ENCODE measurements around the gene DLG2.

DLG2 gene

DNA sequence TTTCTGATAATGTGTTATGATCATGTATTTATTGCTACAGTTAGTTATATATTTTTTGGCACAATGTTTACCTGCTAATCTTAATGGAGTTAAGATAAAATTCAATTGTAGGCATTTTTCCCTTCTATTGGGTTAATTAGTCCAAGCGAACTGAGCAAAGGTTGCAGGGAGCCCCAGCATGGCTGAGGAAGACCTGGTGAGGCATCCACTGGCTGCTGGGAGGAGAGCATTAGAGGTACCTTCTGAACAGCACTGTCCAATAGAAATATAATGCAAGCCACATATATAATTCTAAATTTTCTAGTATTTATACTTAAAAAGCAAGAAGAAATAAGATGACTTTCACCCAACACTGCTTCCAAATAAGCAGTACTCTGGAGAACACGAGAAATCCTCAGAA lies 19.9 kb upstream of the DLG2 start:
- no peak for DNase-seq
- peaks cover 17% of the 10 kb centered on the region for H3K27me3 Mint-ChIP-seq (ENCODE audit: low read depth, poor library complexity)
- TF ChIP-seq, protein P1, sequence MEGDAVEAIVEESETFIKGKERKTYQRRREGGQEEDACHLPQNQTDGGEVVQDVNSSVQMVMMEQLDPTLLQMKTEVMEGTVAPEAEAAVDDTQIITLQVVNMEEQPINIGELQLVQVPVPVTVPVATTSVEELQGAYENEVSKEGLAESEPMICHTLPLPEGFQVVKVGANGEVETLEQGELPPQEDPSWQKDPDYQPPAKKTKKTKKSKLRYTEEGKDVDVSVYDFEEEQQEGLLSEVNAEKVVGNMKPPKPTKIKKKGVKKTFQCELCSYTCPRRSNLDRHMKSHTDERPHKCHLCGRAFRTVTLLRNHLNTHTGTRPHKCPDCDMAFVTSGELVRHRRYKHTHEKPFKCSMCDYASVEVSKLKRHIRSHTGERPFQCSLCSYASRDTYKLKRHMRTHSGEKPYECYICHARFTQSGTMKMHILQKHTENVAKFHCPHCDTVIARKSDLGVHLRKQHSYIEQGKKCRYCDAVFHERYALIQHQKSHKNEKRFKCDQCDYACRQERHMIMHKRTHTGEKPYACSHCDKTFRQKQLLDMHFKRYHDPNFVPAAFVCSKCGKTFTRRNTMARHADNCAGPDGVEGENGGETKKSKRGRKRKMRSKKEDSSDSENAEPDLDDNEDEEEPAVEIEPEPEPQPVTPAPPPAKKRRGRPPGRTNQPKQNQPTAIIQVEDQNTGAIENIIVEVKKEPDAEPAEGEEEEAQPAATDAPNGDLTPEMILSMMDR (IDR thresholded peaks at IDR 0.05): no peak
- peaks cover 10% of the 10 kb centered on the region for H3K36me3 Mint-ChIP-seq (ENCODE audit: low read depth)
- peak overlapping the region; percentile 91 for H3K4me3 Mint-ChIP-seq
- H3K4me1 Mint-ChIP-seq: peaks cover 26% of the 10 kb centered on the region
- H3K27ac Mint-ChIP-seq: no peak overlapping the region
- H3K9me3 Mint-ChIP-seq: no peaks in the 10 kb centered on the region

DNA sequence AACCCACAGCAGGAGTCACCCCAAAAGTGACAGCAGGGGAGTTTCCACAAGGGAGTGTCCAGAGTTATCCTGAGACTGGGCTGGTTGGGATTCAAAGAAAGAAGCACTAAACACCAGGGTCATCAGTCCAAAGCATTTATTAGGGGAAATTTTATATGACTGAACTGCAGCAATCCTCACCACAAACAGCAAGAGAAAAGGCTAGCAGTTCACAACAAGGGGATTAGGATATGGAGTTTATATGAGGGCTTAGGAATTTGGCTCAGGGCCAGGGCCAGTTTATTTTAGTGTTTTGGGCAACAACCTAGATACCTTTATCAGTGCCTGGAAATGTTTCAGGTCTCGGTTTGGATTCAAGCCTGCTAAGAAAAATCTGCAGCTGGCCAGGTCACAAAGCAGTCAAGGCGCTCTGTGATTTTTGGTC lies 16.1 kb upstream of the DLG2 start:
- TF ChIP-seq, protein P1 (IDR thresholded peaks at IDR 0.05): no peak
- Mint-ChIP-seq H3K9me3 (no peaks in the 10 kb centered on the region), H3K4me1 (peaks cover 9% of the 10 kb centered on the region), H3K27me3 (ENCODE audit: low read depth, poor library complexity) (peaks cover 17% of the 10 kb centered on the region), H3K27ac (no peak overlapping the region), H3K36me3 (ENCODE audit: low read depth) (peaks cover 6% of the 10 kb centered on the region), H3K4me3 (no peak overlapping the region)
- no peak for DNase-seq

DNA sequence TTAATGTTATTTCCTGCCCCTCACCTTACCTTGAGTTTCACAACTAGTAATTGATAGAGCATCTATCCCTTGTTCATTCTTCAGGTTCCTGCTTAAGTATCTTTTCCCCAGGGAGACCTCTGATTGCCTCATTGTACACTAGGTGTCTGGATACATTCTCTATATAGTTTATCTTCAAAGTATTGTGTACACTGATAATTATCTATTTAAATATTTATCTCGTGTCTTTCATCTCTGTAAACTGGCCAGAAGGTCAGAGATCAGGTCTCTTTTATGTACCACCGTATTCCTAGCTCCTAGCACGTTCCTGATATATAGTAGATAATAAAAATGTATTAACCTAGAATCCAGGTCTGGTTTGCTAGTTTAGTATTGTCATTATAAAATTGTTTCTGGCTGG lies 7.6 kb upstream of the DLG2 start:
- TF ChIP-seq, protein P1 (IDR thresholded peaks at IDR 0.05): no peak
- Mint-ChIP-seq H3K36me3 (ENCODE audit: low read depth) (peaks cover 37% of the 10 kb centered on the region), H3K4me3 (no peak overlapping the region), H3K27me3 (ENCODE audit: low read depth, poor library complexity) (no peaks in the 10 kb centered on the region), H3K27ac (no peak overlapping the region), H3K9me3 (no peaks in the 10 kb centered on the region), H3K4me1 (peaks cover 4% of the 10 kb centered on the region)
- no peak for DNase-seq

DNA sequence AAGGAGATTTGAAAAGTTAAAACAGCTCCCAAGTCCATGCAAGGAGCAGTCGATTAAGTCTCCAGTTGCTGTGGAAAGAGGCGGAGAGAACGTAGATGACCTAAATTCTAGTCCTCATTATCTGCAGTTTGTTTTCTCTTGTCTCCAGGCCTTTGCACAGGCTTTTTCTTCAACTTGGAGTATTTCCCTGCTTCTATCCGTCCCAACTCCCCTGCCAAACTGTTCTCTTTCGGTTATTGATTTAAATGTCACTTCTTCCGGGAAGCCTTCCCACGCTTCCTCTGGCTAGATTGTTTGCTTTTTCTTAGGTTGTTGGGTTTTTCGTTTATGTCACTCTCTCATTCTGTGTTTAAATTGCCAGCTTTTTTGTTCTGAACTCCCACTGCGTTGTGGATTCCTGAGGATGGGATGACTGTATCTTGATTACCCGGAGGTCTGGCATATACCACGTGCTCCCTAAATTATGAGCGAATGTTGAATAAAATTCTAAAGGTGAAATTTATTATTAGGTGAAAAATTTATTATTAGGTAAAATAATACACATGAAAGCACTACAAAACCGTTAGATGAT lies 1.7 kb upstream of the DLG2 start:
- Mint-ChIP-seq H3K4me1 (peaks cover 29% of the 10 kb centered on the region), H3K9me3 (no peaks in the 10 kb centered on the region), H3K36me3 (ENCODE audit: low read depth) (peaks cover 17% of the 10 kb centered on the region), H3K4me3 (peak overlapping the region; percentile 98), H3K27ac (peak overlapping the region; percentile 93), H3K27me3 (ENCODE audit: low read depth, poor library complexity) (peaks cover 5% of the 10 kb centered on the region)
- no peak for DNase-seq
- TF ChIP-seq, protein P1 (IDR thresholded peaks at IDR 0.05): no peak

DNA sequence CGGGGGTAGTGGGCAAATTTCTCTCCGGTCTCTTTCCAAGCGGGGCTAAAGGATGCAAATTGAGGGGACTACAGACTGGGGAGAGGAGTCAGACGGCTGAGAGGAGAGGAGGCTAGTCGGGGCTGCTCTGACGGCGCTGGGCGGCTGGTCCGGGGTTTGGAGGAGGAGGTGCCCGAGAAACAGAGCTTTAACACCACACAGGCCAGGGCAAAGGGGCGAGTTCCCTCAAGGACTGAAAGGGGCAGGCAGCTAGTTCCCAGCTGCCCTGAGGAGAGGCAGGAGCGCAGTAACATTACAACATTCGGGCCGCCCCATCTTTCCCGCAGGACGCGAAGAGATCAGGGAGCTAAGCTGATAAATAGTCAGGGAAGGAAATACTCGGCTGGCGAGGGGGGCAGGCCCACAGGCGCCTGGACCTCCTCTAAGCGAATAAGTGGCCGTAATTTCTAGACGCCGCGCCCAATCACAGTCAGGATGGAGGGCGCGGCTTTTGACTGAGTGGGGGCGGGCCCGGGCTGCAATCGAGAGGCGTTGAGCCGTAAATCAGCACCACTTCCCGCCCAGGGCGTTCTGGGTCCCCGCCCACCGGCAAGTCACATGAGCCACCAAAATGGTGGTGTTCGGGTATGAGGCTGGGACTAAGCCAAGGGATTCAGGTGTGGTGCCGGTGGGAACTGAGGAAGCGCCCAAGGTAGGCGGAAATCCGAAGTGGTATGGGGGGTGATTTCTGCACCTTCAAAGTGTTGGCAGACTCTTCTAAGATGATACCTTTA lies 1.0 kb upstream of the DLG2 start, which contains the start of gene TMEM126B:
Gene TMEM126B, plus strand, starts transcription at position 596 of the 773 bp plus-strand sequence. Its CDS starts 15 bp downstream, at position 611.
- TF ChIP-seq, protein P1 (IDR thresholded peaks at IDR 0.05): no peak
- Mint-ChIP-seq H3K27me3 (ENCODE audit: low read depth, poor library complexity) (peaks cover 5% of the 10 kb centered on the region), H3K4me3 (peak within 1 kb of the TSS; percentile 98), H3K27ac (peak within 1 kb of the TSS; percentile 96), H3K4me1 (peaks cover 29% of the 10 kb centered on the region), H3K9me3 (no peaks in the 10 kb centered on the region), H3K36me3 (ENCODE audit: low read depth) (peaks cover 12% of the 10 kb centered on the region)
- DNase-seq: peak; percentile 97

All from nephron progenitor cell (in vitro differentiated cells).